Measurements from ENCODE around the gene ADAMTSL1. TPM values are rescaled to one million over a fixed set of nuclear protein-coding genes. Genes with fewer than 3 reads are reported as not detected.

The ADAMTSL1 gene
- total and polyA plus RNA-seq, 2 of the 13 experiments (the other 11 are each of a cell fraction or from before 2014, with no cell fraction given): not detected

- TF ChIP-seq ZNF576 (CRISPR knock-in tag; IDR thresholded peaks at IDR 0.05): no peak
Measured at GRCh38 chr9:18604767-18605730, 131.1 kb downstream of the ADAMTSL1 start (continued).

- intact Hi-C loops (cut with micrococcal nuclease; ENCODE audit: unreplicated experiment) (loop anchor here (10.0 kb wide), 1 partner anchor 61 kb away; no protein-coding TSS in a partner anchor), in situ Hi-C loops (cut with HindIII; ENCODE audit: extremely low pct_ligation_motif_present, low pct_unique_long_range_greater_than_20kb) (no loop called here)
- TF ChIP-seq HBP1 (CRISPR knock-in tag; IDR thresholded peaks at IDR 0.05; ENCODE audit: low read depth) (no peak), ZFP37 (CRISPR knock-in tag; IDR thresholded peaks at IDR 0.05; ENCODE audit: borderline replicate concordance) (no peak), THRA (CRISPR knock-in tag; IDR thresholded peaks at IDR 0.05; ENCODE audit: borderline replicate concordance) (no peak), ISX (CRISPR knock-in tag; conservative IDR thresholded peaks at IDR 0.05) (no peak), ZNF577 (CRISPR knock-in tag; IDR thresholded peaks at IDR 0.05; ENCODE audit: borderline replicate concordance, low read depth) (no peak)
- DNase-seq (ENCODE audit: low spot score) (no peak), ATAC-seq (no peak), FAIRE-seq (no peak)
- Histone ChIP-seq H4K20me1 (ENCODE audit: insufficient read depth, low read length) (no peaks in the 10 kb centered on the region), H3K4me2 (ENCODE audit: low read depth, low read length) (no peak overlapping the region), H3K9ac (ENCODE audit: insufficient read depth, low read depth, low read length) (no peak overlapping the region), H3K79me2 (ENCODE audit: insufficient read depth, low read length) (no peaks in the 10 kb centered on the region), H2AFZ (ENCODE audit: low read length) (no peak overlapping the region), H3K36me3 (replicated peaks in 1 of 2; ENCODE audit: control insufficient read depth in 1 of 2, insufficient read depth in 2 of 2, low read length in 2 of 2) (no peaks in the 10 kb centered on the region), H3K4me1 (ENCODE audit: insufficient read depth, low read length) (no peaks in the 10 kb centered on the region), H3K4me3 (replicated peaks in 1 of 3; ENCODE audit: insufficient read depth in 1 of 3, low read depth in 2 of 3, low read length in 3 of 3) (no peak overlapping the region), H3K27me3 (ENCODE audit: control insufficient read depth in 1 of 2, insufficient read depth in 2 of 2, low read length in 2 of 2) (peaks cover 0 to 3% of the 10 kb centered on the region in 2 experiments; a peak in 1 of 5 replicates), H3K27ac (ENCODE audit: extremely low read length, insufficient read depth, low read length) (no peak overlapping the region), H3K9me3 (ENCODE audit: low read length) (no peaks in the 10 kb centered on the region)
- POLR2A ChIA-PET: no interaction called here
- no TSS peak for BruUV-seq (replicated peaks)
- 21% methylated on average over 6 of the region's 6 CpGs for WGBS (ENCODE audit: low lambda C conversion rate)
- CTCF ChIA-PET (ENCODE audit: low intra/inter-chr PET ratio, low total read pairs): no interaction called here
Measured at GRCh38 chr9:18605766-18606180, 131.8 kb downstream of the ADAMTSL1 start.

Data from HepG2 (cell line).